ENCODE results near the gene AKAP9. TPM values are rescaled to one million over a fixed set of nuclear protein-coding genes. Genes with fewer than 3 reads are reported as not detected.
A peak's percentile ranks its signal among the peaks of the same experiment; 100 is the strongest.

Gene AKAP9
- total and polyA plus RNA-seq, 9 of the 15 experiments (the other 6 are each of a cell fraction or from before 2014, with no cell fraction given), result 25.5 to 80.9 (median 46.3) TPM

GRCh38 chr7:91973639-91974038, 33.0 kb downstream of the AKAP9 start:
- Histone ChIP-seq H3K79me2 (ENCODE audit: control insufficient read depth, insufficient read depth, low read length) (peaks cover 33% of the 10 kb centered on the region), H3K9me3 (replicated peaks; ENCODE audit: control insufficient read depth, insufficient read depth, low read depth, low read length) (no peaks in the 10 kb centered on the region)
- BruUV-seq (replicated peaks), result no TSS peak

GRCh38 chr7:91974066-91974465, 33.4 kb downstream of the AKAP9 start:
- Histone ChIP-seq H3K36me3 (ENCODE audit: control insufficient read depth, insufficient read depth, low read length) (peaks cover 15% of the 10 kb centered on the region), H3K4me1 (replicated peaks in 1 of 2; ENCODE audit: control insufficient read depth in 2 of 2, insufficient read depth in 2 of 2, low read length in 2 of 2) (no peaks in the 10 kb centered on the region), H3K9me3 (replicated peaks; ENCODE audit: control insufficient read depth, insufficient read depth, low read depth, low read length) (no peaks in the 10 kb centered on the region), H3K27me3 (ENCODE audit: control insufficient read depth in 2 of 2, insufficient read depth in 2 of 2, low read length in 2 of 2) (no peaks in the 10 kb centered on the region), H2AFZ (ENCODE audit: low read depth, low read length) (no peak overlapping the region), H4K20me1 (replicated peaks; ENCODE audit: control insufficient read depth, insufficient read depth, low read length) (no peaks in the 10 kb centered on the region), H3K79me2 (ENCODE audit: control insufficient read depth, insufficient read depth, low read length) (peaks cover 28% of the 10 kb centered on the region), H3K4me2 (ENCODE audit: insufficient read depth, low read length) (no peak overlapping the region), H3K27ac (ENCODE audit: extremely low read depth, low read depth, low read length) (no peak overlapping the region), H3K9me1 (ENCODE audit: control insufficient read depth, insufficient read depth, low read length) (no peaks in the 10 kb centered on the region), H3K4me3 (no peak overlapping the region), H3K9ac (ENCODE audit: insufficient read depth in 1 of 2, low read depth in 2 of 2, low read length in 2 of 2) (no peak overlapping the region)
- POLR2A ChIA-PET, result interaction anchor here (1.4 kb wide), 1 partner anchor 10 kb away, joined by 5 read pairs; no protein-coding TSS in a partner anchor
- ATAC-seq (no peak), DNase-seq (ENCODE audit: extremely low read depth in 1 of 4, low spot score in 3 of 4) (no peak), FAIRE-seq (no peak)
- intact Hi-C loops (cut with micrococcal nuclease), result no loop called here
- CTCF ChIA-PET (ENCODE audit: low intra/inter-chr PET ratio), result no interaction called here
- in situ Hi-C loops (cut with MboI), result no loop called here
- no TSS peak for BruUV-seq (replicated peaks)
- no peak for TF ChIP-seq ESRRB (CRISPR knock-in tag; IDR thresholded peaks at IDR 0.05; ENCODE audit: borderline replicate concordance)
- TF ChIP-seq ZBTB9 (CRISPR knock-in tag; IDR thresholded peaks at IDR 0.05), result no peak
- no peak for TF ChIP-seq CBX2 (IDR thresholded peaks at IDR 0.05; ENCODE audit: insufficient read depth, low read length, poor library complexity, severe bottlenecking)
- TF ChIP-seq CLOCK (CRISPR knock-in tag; IDR thresholded peaks at IDR 0.05; ENCODE audit: borderline replicate concordance), result no peak
- no peak for TF ChIP-seq E2F3 (CRISPR knock-in tag; IDR thresholded peaks at IDR 0.05)
- no peak for TF ChIP-seq L3MBTL2 (IDR thresholded peaks at IDR 0.05)

More at GRCh38 chr7:91973639-91974038, 33.0 kb downstream of the AKAP9 start:
- POLR2A ChIA-PET, result no interaction called here
- H3K4me1 ChIP-seq (replicated peaks in 1 of 2; ENCODE audit: control insufficient read depth in 2 of 2, insufficient read depth in 2 of 2, low read length in 2 of 2), result no peaks in the 10 kb centered on the region
- H3K9ac ChIP-seq (ENCODE audit: insufficient read depth in 1 of 2, low read depth in 2 of 2, low read length in 2 of 2), result no peak overlapping the region
- H3K4me2 ChIP-seq (ENCODE audit: insufficient read depth, low read length), result no peak overlapping the region
- intact Hi-C loops (cut with micrococcal nuclease), result no loop called here
- no peaks in the 10 kb centered on the region for H3K27me3 ChIP-seq (ENCODE audit: control insufficient read depth in 2 of 2, insufficient read depth in 2 of 2, low read length in 2 of 2)
- H3K9me1 ChIP-seq (ENCODE audit: control insufficient read depth, insufficient read depth, low read length), result no peaks in the 10 kb centered on the region
- no peak overlapping the region for H3K27ac ChIP-seq (ENCODE audit: extremely low read depth, low read depth, low read length)
- FAIRE-seq, result no peak
- 64% methylated on average over 5 of the region's 5 CpGs for WGBS (ENCODE audit: insufficient coverage, low coverage, missing lambda C conversion rate)
- H3K4me3 ChIP-seq, result no peak overlapping the region
- no peak overlapping the region for H2AFZ ChIP-seq (ENCODE audit: low read depth, low read length)
- no peak for ATAC-seq
- H3K36me3 ChIP-seq (ENCODE audit: control insufficient read depth, insufficient read depth, low read length), result peaks cover 12% of the 10 kb centered on the region
- TF ChIP-seq ZNF316 (IDR thresholded peaks at IDR 0.05) (peak; percentile 68), SMARCB1 (IDR thresholded peaks at IDR 0.05; ENCODE audit: insufficient read length, low read depth) (no peak)
- CTCF ChIA-PET (ENCODE audit: low intra/inter-chr PET ratio), result no interaction called here
- in situ Hi-C loops (cut with MboI), result no loop called here
- H4K20me1 ChIP-seq (replicated peaks; ENCODE audit: control insufficient read depth, insufficient read depth, low read length), result no peaks in the 10 kb centered on the region
- no peak for DNase-seq (ENCODE audit: extremely low read depth in 1 of 4, low spot score in 3 of 4)
